Measurements from ENCODE around the gene DIP2C.

DNA sequence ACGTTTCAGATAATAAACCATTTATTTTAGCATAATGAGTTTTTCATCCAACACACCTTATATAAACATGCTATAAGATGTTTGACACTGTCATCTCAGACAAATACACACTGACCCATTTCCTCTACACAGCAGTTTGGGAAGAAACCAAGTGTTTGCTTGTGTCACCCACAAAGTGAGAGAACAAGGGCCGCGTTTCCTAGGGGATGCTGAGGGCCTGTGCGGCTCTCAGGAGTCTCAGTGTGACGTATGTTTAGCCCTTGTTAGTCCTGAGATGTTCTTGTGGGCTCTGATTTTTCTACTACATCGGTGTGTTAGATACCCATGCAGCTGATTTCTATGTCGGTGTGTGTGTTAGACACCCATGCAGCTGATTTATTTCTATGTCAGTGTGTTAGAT is 266.3 kb downstream of the DIP2C start:
- TF ChIP-seq, protein P1, sequence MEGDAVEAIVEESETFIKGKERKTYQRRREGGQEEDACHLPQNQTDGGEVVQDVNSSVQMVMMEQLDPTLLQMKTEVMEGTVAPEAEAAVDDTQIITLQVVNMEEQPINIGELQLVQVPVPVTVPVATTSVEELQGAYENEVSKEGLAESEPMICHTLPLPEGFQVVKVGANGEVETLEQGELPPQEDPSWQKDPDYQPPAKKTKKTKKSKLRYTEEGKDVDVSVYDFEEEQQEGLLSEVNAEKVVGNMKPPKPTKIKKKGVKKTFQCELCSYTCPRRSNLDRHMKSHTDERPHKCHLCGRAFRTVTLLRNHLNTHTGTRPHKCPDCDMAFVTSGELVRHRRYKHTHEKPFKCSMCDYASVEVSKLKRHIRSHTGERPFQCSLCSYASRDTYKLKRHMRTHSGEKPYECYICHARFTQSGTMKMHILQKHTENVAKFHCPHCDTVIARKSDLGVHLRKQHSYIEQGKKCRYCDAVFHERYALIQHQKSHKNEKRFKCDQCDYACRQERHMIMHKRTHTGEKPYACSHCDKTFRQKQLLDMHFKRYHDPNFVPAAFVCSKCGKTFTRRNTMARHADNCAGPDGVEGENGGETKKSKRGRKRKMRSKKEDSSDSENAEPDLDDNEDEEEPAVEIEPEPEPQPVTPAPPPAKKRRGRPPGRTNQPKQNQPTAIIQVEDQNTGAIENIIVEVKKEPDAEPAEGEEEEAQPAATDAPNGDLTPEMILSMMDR (IDR thresholded peaks at IDR 0.05): no peak
- no peak for TF ChIP-seq POLR2A (IDR thresholded peaks at IDR 0.05)
- no peak for TF ChIP-seq POLR2AphosphoS5 (IDR thresholded peaks at IDR 0.05)
- no peak for TF ChIP-seq EP300 (IDR thresholded peaks at IDR 0.05)

Measured in stomach (tissue), 4 donors.